NOMO-1 treated with DMSO at 0.1 percent for 48 hours (cell line): ENCODE measurements around the gene CYP4F8.

Experiments
- DNase-seq: peaks from one replicate; lab custom pipeline; 2025; ENCODE audit not compliant: unreplicated experiment; lab: John Stamatoyannopoulos, UW

Gene CYP4F8

DNA sequence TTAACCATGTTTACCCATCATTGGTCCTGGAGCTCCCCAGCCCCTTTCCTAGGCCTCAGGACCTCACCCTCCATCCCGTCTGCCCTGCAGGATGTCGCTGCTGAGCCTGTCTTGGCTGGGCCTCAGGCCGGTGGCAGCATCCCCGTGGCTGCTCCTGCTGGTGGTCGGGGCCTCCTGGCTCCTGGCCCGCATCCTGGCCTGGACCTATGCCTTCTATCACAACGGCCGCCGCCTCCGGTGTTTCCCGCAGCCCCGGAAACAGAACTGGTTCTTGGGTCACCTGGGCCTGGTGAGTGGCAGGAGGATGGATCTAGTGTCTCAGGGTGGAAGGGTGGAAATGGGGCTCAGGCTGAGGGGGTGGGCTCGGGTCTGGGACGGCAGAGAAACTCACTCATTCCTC is 508 bp downstream of the CYP4F8 start:
- DNase-seq, result no peak

- DNase-seq, result no peak
Observed at GRCh38 chr19:15616183-15616582, 1.2 kb downstream of the CYP4F8 start.

GRCh38 chr19:15616627-15617270 is 1.7 kb downstream of the CYP4F8 start:
- no peak for DNase-seq

DNA sequence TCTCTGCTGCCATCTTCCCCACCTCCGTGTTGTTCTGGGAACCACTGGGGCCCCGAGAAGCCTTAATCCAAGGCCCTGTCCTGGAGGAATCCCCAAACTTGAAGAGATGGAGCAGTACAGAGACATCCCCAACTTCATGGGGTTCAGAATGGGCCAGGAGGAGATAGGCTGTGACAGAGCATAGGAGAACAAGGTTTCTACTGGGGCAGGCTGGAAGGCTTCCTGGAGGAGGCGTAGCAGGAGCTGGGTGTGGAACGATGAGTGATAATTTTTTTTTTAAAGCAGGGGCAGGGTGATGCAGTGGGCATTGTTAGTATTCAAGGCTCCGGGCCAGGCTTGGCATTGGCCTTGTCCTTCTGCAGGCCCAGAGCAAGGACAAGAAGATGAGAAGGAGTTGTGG is 3.3 kb downstream of the CYP4F8 start:
- DNase-seq, result no peak

- DNase-seq, result no peak
Observed at GRCh38 chr19:15621801-15622200, 6.8 kb downstream of the CYP4F8 start.

DNA sequence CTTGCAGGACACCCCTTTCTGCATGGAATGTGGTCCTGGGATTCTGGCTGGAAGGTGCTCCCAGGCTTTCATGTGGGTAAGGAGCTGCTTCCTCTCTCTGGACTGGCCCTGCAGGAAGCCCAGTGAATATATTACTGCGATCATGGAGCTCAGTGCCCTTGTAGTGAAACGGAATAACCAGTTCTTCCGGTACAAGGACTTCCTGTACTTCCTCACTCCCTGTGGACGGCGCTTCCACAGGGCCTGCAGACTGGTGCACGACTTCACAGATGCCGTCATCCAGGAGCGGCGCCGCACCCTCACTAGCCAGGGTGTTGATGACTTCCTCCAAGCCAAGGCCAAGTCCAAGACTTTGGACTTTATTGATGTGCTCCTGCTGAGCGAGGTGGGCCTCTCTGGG is 8.0 kb downstream of the CYP4F8 start:
- DNase-seq, result no peak

DNA sequence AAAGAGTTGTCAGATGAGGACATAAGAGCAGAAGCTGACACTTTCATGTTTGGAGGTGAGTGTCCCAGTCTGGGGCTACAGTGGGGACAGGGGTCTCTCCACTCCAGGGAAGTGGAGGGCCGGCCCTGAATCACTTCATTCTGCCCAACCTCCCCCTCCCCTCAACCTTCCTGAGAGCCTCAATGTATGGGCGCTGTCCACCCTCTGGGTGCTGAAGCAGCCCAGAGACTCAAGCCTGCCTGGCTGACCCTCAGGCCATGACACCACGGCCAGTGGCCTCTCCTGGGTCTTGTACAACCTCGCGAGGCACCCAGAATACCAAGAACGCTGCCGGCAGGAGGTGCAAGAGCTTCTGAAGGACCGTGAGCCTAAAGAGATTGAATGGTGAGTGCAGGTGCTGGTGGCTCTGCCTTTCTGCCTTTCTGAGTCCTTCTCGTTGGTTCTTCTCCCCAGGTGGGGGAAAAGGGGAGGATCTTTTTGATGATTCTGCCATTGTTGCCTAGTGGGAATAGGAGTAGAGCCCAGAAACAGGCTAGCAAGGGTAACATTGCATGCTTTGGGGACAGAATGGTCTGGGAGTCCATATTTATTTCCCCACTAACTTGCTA is 8.8 kb downstream of the CYP4F8 start:
- no peak for DNase-seq

DNA sequence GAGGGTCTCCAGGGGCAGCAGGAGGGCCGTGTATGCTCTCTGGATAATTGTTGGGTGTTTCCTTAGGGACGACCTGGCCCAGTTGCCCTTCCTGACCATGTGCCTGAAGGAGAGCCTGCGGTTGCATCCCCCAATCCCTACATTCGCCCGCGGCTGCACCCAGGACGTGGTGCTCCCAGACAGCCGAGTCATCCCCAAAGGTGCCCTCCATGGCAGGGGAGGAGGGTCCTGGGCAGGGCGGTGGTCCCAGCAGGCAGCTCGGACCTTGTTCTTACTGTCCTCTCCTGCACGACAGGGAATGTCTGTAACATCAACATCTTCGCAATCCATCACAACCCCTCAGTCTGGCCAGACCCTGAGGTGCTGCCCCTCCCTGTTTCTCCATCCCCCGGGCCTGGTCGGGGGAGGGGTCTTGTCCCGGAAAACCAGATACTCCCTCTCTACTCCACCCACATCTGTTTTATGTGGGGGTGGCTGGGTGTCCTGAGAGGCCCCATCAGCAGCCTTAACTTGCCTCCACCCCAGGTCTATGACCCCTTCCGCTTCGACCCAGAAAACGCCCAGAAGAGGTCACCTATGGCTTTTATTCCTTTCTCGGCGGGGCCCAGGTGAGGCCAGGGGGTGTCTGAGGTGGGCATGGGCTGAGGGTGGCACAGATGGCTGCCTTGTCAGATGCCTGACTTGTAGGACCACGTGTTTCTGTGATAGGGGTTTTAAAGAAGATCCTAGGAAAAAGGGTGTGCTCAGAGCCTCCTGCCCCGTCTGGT is 13.4 kb downstream of the CYP4F8 start:
- DNase-seq, result no peak

- DNase-seq, result peak; percentile 56
Observed at GRCh38 chr19:15629003-15629880, 14.2 kb downstream of the CYP4F8 start.

GRCh38 chr19:15631817-15632216 is 16.8 kb downstream of the CYP4F8 start:
- DNase-seq, result peak; percentile 31

DNA sequence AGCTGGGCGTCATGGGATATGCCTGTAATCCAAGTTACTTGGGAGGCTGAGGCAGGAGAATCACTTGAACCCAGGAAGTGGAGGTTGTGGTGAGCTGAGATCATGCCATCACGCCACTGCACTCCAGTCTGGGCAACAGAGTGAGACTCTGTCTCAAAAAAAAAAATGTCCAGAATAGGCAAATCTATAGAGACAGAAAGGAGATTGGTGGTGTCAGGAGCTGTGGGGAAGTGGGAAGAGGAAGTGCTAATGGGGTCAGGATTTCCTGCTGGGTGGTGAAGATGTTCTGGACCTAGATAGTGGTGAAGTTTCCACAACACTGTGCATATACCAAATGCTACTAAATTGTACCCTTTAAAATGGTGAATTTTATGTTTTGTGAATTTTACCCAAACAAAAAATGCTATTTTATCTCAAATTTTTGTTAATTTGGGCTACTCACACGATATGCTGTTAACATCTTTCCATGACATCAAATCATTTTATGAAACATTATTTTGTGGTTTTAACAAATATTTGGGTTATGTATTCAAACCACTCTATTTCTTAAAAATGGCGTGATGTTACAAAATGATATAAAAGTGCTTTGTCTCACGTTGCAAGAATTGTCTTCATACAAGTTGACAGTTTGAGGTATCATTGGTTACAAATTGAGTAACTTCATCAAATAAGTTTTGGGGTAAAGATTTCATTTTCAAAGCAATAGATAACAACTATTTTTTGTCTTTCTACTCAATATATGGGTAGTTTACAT is 18.2 kb downstream of the CYP4F8 start:
- DNase-seq, result peak; percentile 69

GRCh38 chr19:15634105-15634504 is 19.1 kb downstream of the CYP4F8 start:
- no peak for DNase-seq

DNA sequence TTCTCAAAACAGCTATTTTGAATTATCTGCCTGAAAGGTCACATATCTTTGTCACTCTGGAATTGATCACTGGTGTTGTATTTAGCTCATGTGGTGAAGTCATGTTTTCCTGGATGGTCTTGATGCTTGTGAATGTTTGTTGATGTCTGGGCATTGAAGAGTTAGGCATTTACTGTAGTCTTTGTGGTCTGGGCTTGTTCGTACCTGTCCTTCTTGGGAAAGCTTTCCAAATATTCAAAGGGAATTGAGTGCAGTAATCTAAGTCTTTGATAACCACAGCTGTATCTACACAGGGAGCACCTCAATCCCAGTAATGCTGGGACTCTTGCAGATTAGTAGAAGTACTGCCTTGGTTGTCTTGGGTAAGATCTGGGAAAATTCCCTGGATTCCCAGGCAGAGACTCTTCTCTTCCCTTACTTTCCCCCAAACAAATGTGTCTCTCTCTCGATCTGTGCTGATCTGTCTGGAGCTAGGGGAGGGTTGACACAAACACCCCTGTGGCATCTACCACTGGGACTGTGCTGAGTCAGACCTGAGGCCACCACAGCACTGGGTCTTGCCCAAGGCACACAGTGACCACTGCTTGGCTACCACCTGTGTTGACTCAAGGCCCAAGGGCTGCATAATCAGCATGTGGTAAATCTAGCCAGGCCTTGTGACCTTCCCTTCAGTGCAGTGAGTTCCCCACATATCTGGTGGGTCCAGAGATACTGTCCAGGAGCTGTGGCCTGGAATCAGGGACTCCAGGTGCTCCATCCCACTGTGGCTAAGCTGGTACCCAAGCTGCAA is 20.2 kb downstream of the CYP4F8 start:
- DNase-seq, result no peak

DNA sequence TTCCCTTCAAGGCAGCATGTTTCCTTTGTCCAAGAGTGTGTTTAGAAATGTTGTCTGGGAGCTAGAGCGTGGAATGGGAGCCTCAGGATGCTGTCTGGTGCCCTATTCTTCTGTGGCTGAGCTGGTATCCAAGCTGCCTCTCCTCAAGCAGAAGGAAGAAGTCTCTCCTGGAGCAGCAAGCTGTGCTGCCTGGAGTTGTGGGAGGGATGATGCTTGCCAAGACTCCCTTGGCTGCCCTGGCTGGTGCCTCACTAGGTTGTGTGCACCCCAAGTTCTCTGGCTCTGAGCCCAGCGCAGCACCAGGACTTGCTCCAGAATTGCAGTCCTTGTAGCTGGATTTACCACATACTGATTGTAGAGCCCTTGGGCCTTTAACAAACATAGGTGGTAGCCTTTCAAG is 21.0 kb downstream of the CYP4F8 start:
- DNase-seq, result no peak

GRCh38 chr19:15639596-15639995 is 24.6 kb downstream of the CYP4F8 start:
- no peak for DNase-seq

- no peak for DNase-seq
Observed at GRCh38 chr19:15640294-15640903, 25.4 kb downstream of the CYP4F8 start, which contains the start of gene CYP4F3. TSS of gene CYP4F3 (plus strand) at chr19:15640897. CDS start at chr19:15641416, 519 bp downstream.

DNA sequence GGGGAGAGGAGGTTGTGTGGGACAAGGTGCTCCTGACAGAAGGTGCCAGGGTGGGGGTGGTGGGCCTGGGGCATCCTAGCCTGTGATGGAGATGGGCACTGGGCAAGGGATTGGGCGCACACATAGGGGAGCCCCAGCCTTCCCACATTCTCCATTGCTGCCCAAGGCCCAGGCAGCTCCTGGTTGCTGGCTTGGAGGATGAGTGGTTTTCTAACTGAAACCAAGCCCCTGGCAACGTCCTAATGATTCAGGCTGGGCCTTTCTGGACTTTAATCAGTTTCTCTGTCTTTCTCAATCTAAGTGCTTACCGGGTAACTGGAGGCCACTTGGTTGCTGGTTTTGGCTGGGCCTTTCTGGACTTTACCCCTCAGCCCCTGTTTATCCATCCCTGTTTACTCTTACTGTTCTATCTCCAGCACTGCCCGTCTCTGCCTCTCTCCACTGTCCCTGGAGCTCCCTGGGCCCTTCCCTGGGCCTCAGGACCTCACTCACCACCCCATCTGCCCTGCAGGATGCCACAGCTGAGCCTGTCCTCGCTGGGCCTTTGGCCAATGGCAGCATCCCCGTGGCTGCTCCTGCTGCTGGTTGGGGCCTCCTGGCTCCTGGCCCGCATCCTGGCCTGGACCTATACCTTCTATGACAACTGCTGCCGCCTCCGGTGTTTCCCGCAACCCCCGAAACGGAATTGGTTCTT is 26.0 kb downstream of the CYP4F8 start:
- DNase-seq, result no peak

DNA sequence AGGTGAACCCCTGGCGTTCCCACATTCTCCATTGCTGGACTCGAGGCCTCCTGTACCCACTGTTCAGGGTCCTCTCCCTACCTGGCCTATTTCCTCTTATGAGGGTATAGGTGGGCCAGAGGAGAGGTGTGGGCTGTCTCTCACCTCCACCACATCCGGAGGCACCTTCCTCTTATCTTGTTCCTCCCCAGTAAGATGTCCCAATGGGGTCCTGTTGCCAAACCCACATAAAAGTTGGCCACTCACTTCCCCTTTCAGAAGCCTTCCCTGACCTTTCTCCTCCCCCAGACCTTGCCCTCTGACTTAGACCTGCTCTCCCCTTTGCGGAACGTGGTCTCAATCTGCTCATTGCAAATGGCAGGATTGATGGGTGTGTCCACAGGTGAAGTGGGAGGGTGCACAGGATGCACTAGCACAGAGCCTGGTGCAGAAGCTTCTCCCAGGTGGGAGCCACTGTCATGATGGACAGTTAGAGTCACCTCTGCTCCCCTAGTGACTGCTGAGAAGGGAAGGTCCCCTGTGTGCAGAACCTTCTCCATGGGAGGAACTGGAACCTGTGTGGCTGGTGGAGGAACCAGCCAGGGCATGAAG is 27.0 kb downstream of the CYP4F8 start:
- peak; percentile 87 for DNase-seq
